ENCODE measurements around the gene SCFD1.
"Not testable (repeated sequence)": the region's sequence is repeated elsewhere in the genome, so short reads cannot be mapped to it uniquely, and the experiment has no call there.

Gene SCFD1

GRCh38 chr14:30610787-30611343 is 11.3 kb upstream of the SCFD1 start:
- DNase-seq, result no peak

- DNase-seq, result no peak
Measured at GRCh38 chr14:30614155-30614554, 8.0 kb upstream of the SCFD1 start.

- no peak for DNase-seq
Measured at GRCh38 chr14:30620178-30620577, 1.9 kb upstream of the SCFD1 start.

GRCh38 chr14:30621354-30621939 is 672 bp upstream of the SCFD1 start:
- no peak for DNase-seq

GRCh38 chr14:30623412-30624131 is 1.5 kb downstream of the SCFD1 start:
- DNase-seq, result no peak

GRCh38 chr14:30624132-30624423 is 2.0 kb downstream of the SCFD1 start:
- DNase-seq, result no peak

- DNase-seq, result no peak
Measured at GRCh38 chr14:30625533-30625932, 3.4 kb downstream of the SCFD1 start.

- not testable (repeated sequence) for DNase-seq
Measured at GRCh38 chr14:30629432-30629831, 7.3 kb downstream of the SCFD1 start.

GRCh38 chr14:30630248-30630647 is 8.1 kb downstream of the SCFD1 start:
- DNase-seq, result no peak

- no peak for DNase-seq
Measured at GRCh38 chr14:30632730-30633129, 10.6 kb downstream of the SCFD1 start.

GRCh38 chr14:30638926-30639325 is 16.8 kb downstream of the SCFD1 start:
- DNase-seq, result no peak

GRCh38 chr14:30641207-30641606 is 19.1 kb downstream of the SCFD1 start:
- no peak for DNase-seq

GRCh38 chr14:30644462-30644861 is 22.3 kb downstream of the SCFD1 start:
- DNase-seq, result not testable (repeated sequence)

GRCh38 chr14:30645600-30645999 is 23.5 kb downstream of the SCFD1 start:
- no peak for DNase-seq

- no peak for DNase-seq
Measured at GRCh38 chr14:30648471-30648870, 26.4 kb downstream of the SCFD1 start.

GRCh38 chr14:30651937-30652336 is 29.8 kb downstream of the SCFD1 start:
- DNase-seq, result no peak

- DNase-seq, result no peak
Measured at GRCh38 chr14:30655124-30655523, 33.0 kb downstream of the SCFD1 start.

GRCh38 chr14:30655658-30656057 is 33.5 kb downstream of the SCFD1 start:
- DNase-seq, result no peak

- DNase-seq, result peak; percentile 25
Measured at GRCh38 chr14:30656190-30656632, 34.1 kb downstream of the SCFD1 start.

GRCh38 chr14:30657050-30657449 is 34.9 kb downstream of the SCFD1 start:
- no peak for DNase-seq

- no peak for DNase-seq
Measured at GRCh38 chr14:30657606-30658163, 35.6 kb downstream of the SCFD1 start.

GRCh38 chr14:30658645-30659044 is 36.5 kb downstream of the SCFD1 start:
- DNase-seq, result no peak

- DNase-seq, result no peak
Measured at GRCh38 chr14:30669594-30669993, 47.5 kb downstream of the SCFD1 start.

GRCh38 chr14:30673071-30673470 is 51.0 kb downstream of the SCFD1 start:
- no peak for DNase-seq

Data from activated CD4-positive, alpha-beta T cell treated with anti-CD3 and anti-CD28 coated beads, Interleukin-2, amount 50 U/mL, for 1 hour (primary cell).